OCI-LY7 (cell line): ENCODE results near the gene LEAP2. TPM values are rescaled to one million over a fixed set of nuclear protein-coding genes. Genes with fewer than 3 reads are reported as not detected.

ENCODE experiments used
- BruUV-seq: library from RNA; stranded (reverse); fragments of 400-500 nt; replicated peaks from 2 replicates; lab custom pipeline; 2021; lab: Mats Ljungman, UMichigan
- CTCF ChIA-PET: fragments of 300-600 bp; sonication (Branson Sonifier 250); formaldehyde crosslinking; loops from one replicate; lab custom pipeline; 2022; ENCODE audit warnings: antibody characterized with exemption; ENCODE audit not compliant: unreplicated experiment; lab: Charles Lee
- POLR2A ChIA-PET: fragments of 300-600 bp; sonication (Branson Sonifier 250); formaldehyde crosslinking; loops from one replicate; lab custom pipeline; 2022; ENCODE audit warnings: antibody characterized with exemption; lab: Charles Lee
- DNase-seq: peaks from one replicate; pipeline ENCODE4 v3.0.0-alpha.2; 2015; ENCODE audit warnings: low spot score
- H2AFZ ChIP-seq: fragments of 200-600 bp; sonication (generic), shearing (Covaris generic); 2 replicates; pipeline ENCODE4 v1.6.1; 2014; ENCODE audit warnings: mild to moderate bottlenecking, antibody characterized with exemption, low read length, moderate library complexity
- H3K27ac ChIP-seq: fragments of 200-600 bp; sonication (generic); 2 replicates; pipeline ENCODE4 v1.5.1; 2014; ENCODE audit warnings: mixed run types, low read depth, mild to moderate bottlenecking, moderate library complexity, low read length, inconsistent platforms; ENCODE audit not compliant: poor library complexity, severe bottlenecking
- H3K36me3 ChIP-seq: fragments of 200-600 bp; sonication (generic); 2 replicates; pipeline ENCODE4 v1.6.1; 2014; ENCODE audit warnings: mild to moderate bottlenecking, antibody characterized with exemption, low read length, moderate library complexity, mixed read lengths; ENCODE audit not compliant: insufficient read depth
- H3K4me1 ChIP-seq: fragments of 200-600 bp; sonication (generic); 2 replicates; pipeline ENCODE4 v1.5.1; 2014; ENCODE audit warnings: mild to moderate bottlenecking, low read length; ENCODE audit not compliant: insufficient read depth, poor library complexity, severe bottlenecking
- H3K4me2 ChIP-seq: fragments of 200-600 bp; sonication (generic); 2 replicates; pipeline ENCODE4 v1.6.1; 2014; ENCODE audit warnings: mild to moderate bottlenecking, low read length
- H3K4me3 ChIP-seq: fragments of 200-600 bp; sonication (generic); 2 replicates; pipeline ENCODE4 v1.5.1; 2014; ENCODE audit warnings: mild to moderate bottlenecking, low read depth, low read length; ENCODE audit not compliant: poor library complexity, severe bottlenecking
- H3K79me2 ChIP-seq: fragments of 200-600 bp; sonication (generic); 2 replicates; pipeline ENCODE4 v1.6.1; 2016; ENCODE audit warnings: low read depth, mild to moderate bottlenecking, low read length, moderate library complexity, mixed read lengths; ENCODE audit not compliant: insufficient read depth
- H3K9me2 ChIP-seq: fragments of 200-600 bp; sonication (generic); 2 replicates; pipeline ENCODE4 v1.6.1; 2016; ENCODE audit warnings: mild to moderate bottlenecking, low read length, mixed read lengths; ENCODE audit not compliant: insufficient read depth
- H3K9me3 ChIP-seq: fragments of 200-600 bp; sonication (generic); 2 replicates; pipeline ENCODE4 v1.6.1; 2014; ENCODE audit warnings: mild to moderate bottlenecking, mixed run types, low read length, mixed read lengths
- H4K20me1 ChIP-seq: fragments of 200-600 bp; sonication (generic); 2 replicates; pipeline ENCODE4 v1.6.1; 2014; ENCODE audit warnings: mild to moderate bottlenecking, antibody characterized with exemption, low read length, moderate library complexity, mixed read lengths; ENCODE audit not compliant: insufficient read depth
- CTCF ChIP-seq: fragments of 200-600 bp; sonication (generic); conservative IDR thresholded peaks from 2 replicates; pipeline ENCODE4 v1.5.1; 2014; ENCODE audit warnings: mild to moderate bottlenecking, antibody characterized with exemption, low read length, moderate library complexity, mixed read lengths
- EZH2phosphoT487 ChIP-seq: fragments of 200-600 bp; sonication (generic); IDR thresholded peaks from 2 replicates; pipeline ENCODE4 v1.6.1; 2018; ENCODE audit warnings: low read depth, borderline replicate concordance, mild to moderate bottlenecking, mixed run types, antibody characterized with exemption, low read length, moderate library complexity, mixed read lengths
- intact Hi-C: fragments of 100-400 bp; cut with micrococcal nuclease; formaldehyde crosslinking; loops from one replicate; pipeline ENCODE4 v1.10.0; 2022; ENCODE audit not compliant: unreplicated experiment
- total RNA-seq, 2 experiments: library from RNA; depleted of rRNA in 1 of 2; stranded (reverse); fragments of >200 nt in 1 of 2; shearing (Covaris generic) in 1 of 2; gene quantifications; 2 replicates each; pipeline ENCODE4 v1.2.3, GENCODE V29; 2014 to 2022

Gene LEAP2
- total RNA-seq, 2 experiments from 2014 or later, result 4.4 to 5.6 TPM

- no peak for TF ChIP-seq CTCF
- TF ChIP-seq EZH2phosphoT487, result no peak
- Histone ChIP-seq H3K27ac (no peak overlapping the region), H3K9me2 (no peaks in the 10 kb centered on the region), H3K4me2 (no peak overlapping the region), H3K4me3 (no peak overlapping the region), H2AFZ (no peak overlapping the region), H4K20me1 (no peaks in the 10 kb centered on the region), H3K9me3 (no peaks in the 10 kb centered on the region), H3K79me2 (no peaks in the 10 kb centered on the region), H3K36me3 (no peaks in the 10 kb centered on the region), H3K4me1 (no peaks in the 10 kb centered on the region)
- DNase-seq, result no peak
- ChIA-PET CTCF (no interaction called here), POLR2A (interaction anchor here (0.6 kb wide), 1 partner anchor 75 kb away, joined by 3 read pairs; no protein-coding TSS in a partner anchor)
- intact Hi-C loops, result no loop called here
- BruUV-seq, result no TSS peak
These were observed 48.2 kb upstream of the LEAP2 start for GRCh38 chr5:132825033-132825833.

DNA sequence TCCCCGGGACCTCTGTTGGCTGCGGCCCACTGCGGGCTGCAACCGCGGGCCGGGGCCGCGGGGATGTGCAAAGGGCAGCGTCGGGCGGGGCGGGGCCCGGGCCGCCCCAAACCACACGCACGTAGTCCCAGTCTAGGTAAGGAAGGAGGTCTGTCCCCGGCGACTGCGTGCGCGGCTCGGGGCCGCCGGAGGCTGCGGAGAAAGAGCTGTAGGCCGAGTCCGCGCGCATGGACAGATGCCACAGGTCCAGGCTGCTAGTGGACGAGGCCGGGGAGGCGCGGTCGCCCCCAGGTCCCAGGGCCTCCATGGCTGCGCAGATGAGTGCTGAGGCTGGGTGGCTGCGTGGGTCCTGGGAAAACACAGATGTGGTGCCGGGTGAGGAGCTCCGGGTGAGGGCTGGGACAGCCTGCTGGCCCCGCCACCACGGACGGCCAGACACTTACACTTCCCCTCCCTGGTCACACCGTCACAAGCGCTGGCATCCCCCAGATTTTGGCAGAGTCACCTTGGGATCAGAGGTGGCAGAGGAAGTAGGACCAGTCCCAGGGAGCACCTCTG, 47.6 kb upstream of the LEAP2 start:
- TF ChIP-seq CTCF, result no peak
- no peak for TF ChIP-seq EZH2phosphoT487
- peaks cover 5% of the 10 kb centered on the region for H3K4me1 ChIP-seq
- intact Hi-C loops, result no loop called here
- H3K27ac ChIP-seq, result no peak overlapping the region
- no peaks in the 10 kb centered on the region for H3K36me3 ChIP-seq
- no peaks in the 10 kb centered on the region for H3K9me2 ChIP-seq
- ChIA-PET CTCF (interaction anchor here (0.5 kb wide), 1 partner anchor 166 kb away, joined by 3 read pairs; no protein-coding TSS in a partner anchor), POLR2A (interaction anchor here (0.6 kb wide), 1 partner anchor 75 kb away, joined by 3 read pairs; no protein-coding TSS in a partner anchor)
- no peaks in the 10 kb centered on the region for H3K9me3 ChIP-seq
- no peak overlapping the region for H2AFZ ChIP-seq
- DNase-seq, result no peak
- no peaks in the 10 kb centered on the region for H4K20me1 ChIP-seq
- BruUV-seq, result no TSS peak
- no peaks in the 10 kb centered on the region for H3K79me2 ChIP-seq
- H3K4me3 ChIP-seq, result no peak overlapping the region
- H3K4me2 ChIP-seq, result no peak overlapping the region
